ENCODE results near the gene VIM. TPM values are rescaled to one million over a fixed set of nuclear protein-coding genes. Genes with fewer than 3 reads are reported as not detected.
A peak's percentile ranks its signal among the peaks of the same experiment; 100 is the strongest.

VIM gene
- total RNA-seq, 3 donors from 2014 or later (not counting 1 experiment from before 2014, with no cell fraction given) = 627 to 717 (median 634) TPM

- H3K4me1 ChIP-seq (ENCODE audit: control insufficient read depth, insufficient read depth, low read length) = peaks cover 13% of the 10 kb centered on the region
- no peak for ATAC-seq
- no peaks in the 10 kb centered on the region for H3K36me3 ChIP-seq (ENCODE audit: control insufficient read depth, insufficient read depth, low read length)
- no peaks in the 10 kb centered on the region for H3K27me3 Mint-ChIP-seq (ENCODE audit: low read depth in 2 of 2)
- no peak for DNase-seq
- WGBS (ENCODE audit: insufficient coverage) = 100% methylated on average over 1 of the region's 3 CpGs
- H3K4me3 ChIP-seq (ENCODE audit: low read length) = no peak overlapping the region
- peaks cover 13 to 16% of the 10 kb centered on the region in 2 donors for H3K4me1 Mint-ChIP-seq
- H3K4me3 Mint-ChIP-seq = no peak overlapping the region
- no peaks in the 10 kb centered on the region for H3K9me3 Mint-ChIP-seq
- no peak overlapping the region for H3K27ac ChIP-seq (ENCODE audit: low read length)
- no peaks in the 10 kb centered on the region for H3K9me3 ChIP-seq (ENCODE audit: control insufficient read depth, insufficient read depth, low read length)
- TF ChIP-seq CTCF (IDR thresholded peaks at IDR 0.05) = no peak
- no peaks in the 10 kb centered on the region for H3K36me3 Mint-ChIP-seq
- intact Hi-C loops (cut with micrococcal nuclease) = no loop called here
- H3K27ac Mint-ChIP-seq = no peak overlapping the region
- no peaks in the 10 kb centered on the region for H3K27me3 ChIP-seq (ENCODE audit: control insufficient read depth, insufficient read depth, low read length)
These were observed 17.7 kb upstream of the VIM start for GRCh38 chr10:17210361-17210760.

GRCh38 chr10:17212802-17213221 lies 15.2 kb upstream of the VIM start:
- no peak overlapping the region for H3K4me3 ChIP-seq (ENCODE audit: low read length)
- no peak for ATAC-seq
- no peaks in the 10 kb centered on the region for H3K27me3 Mint-ChIP-seq (ENCODE audit: low read depth in 2 of 2)
- TF ChIP-seq CTCF (IDR thresholded peaks at IDR 0.05) = no peak
- H3K4me3 Mint-ChIP-seq = no peak overlapping the region
- peak overlapping the region; percentile 37 to 63 for H3K27ac Mint-ChIP-seq
- no peaks in the 10 kb centered on the region for H3K36me3 Mint-ChIP-seq
- no peaks in the 10 kb centered on the region for H3K9me3 Mint-ChIP-seq
- intact Hi-C loops (cut with micrococcal nuclease) = no loop called here
- H3K4me1 ChIP-seq (ENCODE audit: control insufficient read depth, insufficient read depth, low read length) = peaks cover 13% of the 10 kb centered on the region
- no peak overlapping the region for H3K27ac ChIP-seq (ENCODE audit: low read length)
- no peaks in the 10 kb centered on the region for H3K36me3 ChIP-seq (ENCODE audit: control insufficient read depth, insufficient read depth, low read length)
- H3K27me3 ChIP-seq (ENCODE audit: control insufficient read depth, insufficient read depth, low read length) = no peaks in the 10 kb centered on the region
- DNase-seq = no peak
- H3K9me3 ChIP-seq (ENCODE audit: control insufficient read depth, insufficient read depth, low read length) = no peaks in the 10 kb centered on the region
- H3K4me1 Mint-ChIP-seq = peaks cover 13 to 19% of the 10 kb centered on the region in 2 donors

- Histone ChIP-seq H3K4me3 (ENCODE audit: low read length) (no peak overlapping the region), H3K27ac (ENCODE audit: low read length) (no peak overlapping the region), H3K36me3 (ENCODE audit: control insufficient read depth, insufficient read depth, low read length) (no peaks in the 10 kb centered on the region), H3K27me3 (ENCODE audit: control insufficient read depth, insufficient read depth, low read length) (no peaks in the 10 kb centered on the region), H3K4me1 (ENCODE audit: control insufficient read depth, insufficient read depth, low read length) (peaks cover 13% of the 10 kb centered on the region), H3K9me3 (ENCODE audit: control insufficient read depth, insufficient read depth, low read length) (no peaks in the 10 kb centered on the region)
- Mint-ChIP-seq H3K36me3 (no peaks in the 10 kb centered on the region), H3K4me3 (no peak overlapping the region), H3K4me1 (peaks cover 13 to 19% of the 10 kb centered on the region in 2 donors), H3K27me3 (ENCODE audit: low read depth in 2 of 2) (no peaks in the 10 kb centered on the region), H3K27ac (peak overlapping the region; percentile 37 to 91), H3K9me3 (no peaks in the 10 kb centered on the region)
- TF ChIP-seq CTCF (IDR thresholded peaks at IDR 0.05) = no peak
- intact Hi-C loops (cut with micrococcal nuclease) = no loop called here
- DNase-seq (no peak), ATAC-seq (no peak)
- 100% methylated on average over 1 of the region's 2 CpGs for WGBS (ENCODE audit: insufficient coverage)
These were observed 14.2 kb upstream of the VIM start for GRCh38 chr10:17213646-17214349.

- Histone ChIP-seq H3K9me3 (ENCODE audit: control insufficient read depth, insufficient read depth, low read length) (no peaks in the 10 kb centered on the region), H3K27ac (ENCODE audit: low read length) (no peak overlapping the region), H3K4me3 (ENCODE audit: low read length) (no peak overlapping the region), H3K27me3 (ENCODE audit: control insufficient read depth, insufficient read depth, low read length) (no peaks in the 10 kb centered on the region), H3K36me3 (ENCODE audit: control insufficient read depth, insufficient read depth, low read length) (no peaks in the 10 kb centered on the region), H3K4me1 (ENCODE audit: control insufficient read depth, insufficient read depth, low read length) (peaks cover 13% of the 10 kb centered on the region)
- DNase-seq = no peak
- Mint-ChIP-seq H3K4me3 (no peak overlapping the region), H3K27ac (peak overlapping the region; percentile 91 to 97), H3K27me3 (ENCODE audit: low read depth in 2 of 2) (no peaks in the 10 kb centered on the region), H3K9me3 (no peaks in the 10 kb centered on the region), H3K36me3 (no peaks in the 10 kb centered on the region), H3K4me1 (peaks cover 13 to 19% of the 10 kb centered on the region in 2 donors)
- TF ChIP-seq CTCF (IDR thresholded peaks at IDR 0.05) = no peak
- intact Hi-C loops (cut with micrococcal nuclease) = no loop called here
- ATAC-seq = no peak
- 100% methylated on average over 1 of the region's 2 CpGs for WGBS (ENCODE audit: insufficient coverage)
These were observed 13.5 kb upstream of the VIM start for GRCh38 chr10:17214526-17214925.
